IMR-90 (cell line): ENCODE measurements around the gene IFIT3. TPM values are rescaled to one million over a fixed set of nuclear protein-coding genes. Genes with fewer than 3 reads are reported as not detected.

Experiments used
- ATAC-seq: fragments of 200-7000 bp; cut with Tn5 transposase; 2 replicates; pipeline ENCODE4 v1.9.1; 2020; ENCODE audit warnings: low read depth, mild to moderate bottlenecking, moderate library complexity
- BruUV-seq: library from RNA; stranded (reverse); fragments of 400-500 nt; replicated peaks from 2 replicates; lab custom pipeline; 2021; lab: Mats Ljungman, UMichigan
- CTCF ChIA-PET: fragments of 300-600 bp; formaldehyde crosslinking; extraction: SDS; loops from one replicate; lab custom pipeline; 2021; ENCODE audit warnings: antibody characterized with exemption; lab: Yijun Ruan, JAX
- POLR2A ChIA-PET: fragments of 300-600 bp; sonication (Branson Sonifier 250); formaldehyde crosslinking; loops from one replicate; lab custom pipeline; 2022; ENCODE audit warnings: antibody characterized with exemption; ENCODE audit not compliant: unreplicated experiment; lab: Charles Lee
- DNase-seq: peaks from one replicate; pipeline ENCODE4 v3.0.0; 2013
- H2AFZ ChIP-seq: replicated peaks from 2 replicates; pipeline ENCODE3; 2013; ENCODE audit warnings: low read length, mild to moderate bottlenecking; ENCODE audit not compliant: poor library complexity
- H2AK5ac ChIP-seq: 2 replicates; pipeline ENCODE4 v1.6.1; 2013; ENCODE audit warnings: low read depth, low read length, inconsistent platforms
- H2AK9ac ChIP-seq: replicated peaks from 2 replicates; pipeline ENCODE3; 2013; ENCODE audit warnings: mild to moderate bottlenecking, low read depth, low read length, moderate library complexity; ENCODE audit not compliant: poor library complexity
- H2BK120ac ChIP-seq: 2 replicates; pipeline ENCODE4 v1.6.1; 2013; ENCODE audit warnings: low read depth, low read length, inconsistent platforms
- H2BK15ac ChIP-seq: 3 replicates; pipeline ENCODE4 v1.6.1; 2013; ENCODE audit warnings: low read depth, low read length, inconsistent platforms
- H2BK20ac ChIP-seq: 2 replicates; pipeline ENCODE4 v1.6.1; 2013; ENCODE audit warnings: low read depth, mild to moderate bottlenecking, inconsistent platforms, low read length, moderate library complexity
- H2BK5ac ChIP-seq: 2 replicates; pipeline ENCODE4 v1.6.1; 2013; ENCODE audit warnings: mild to moderate bottlenecking, low read depth, low read length, inconsistent platforms; ENCODE audit not compliant: poor library complexity, severe bottlenecking
- H3K14ac ChIP-seq: replicated peaks from 2 replicates; pipeline ENCODE4 v1.6.1; 2013; ENCODE audit warnings: low read depth, low read length, inconsistent platforms
- H3K18ac ChIP-seq: 2 replicates; pipeline ENCODE4 v1.6.1; 2013; ENCODE audit warnings: low read depth, low read length, control low read depth
- H3K23ac ChIP-seq: 2 replicates; pipeline ENCODE4 v1.6.1; 2013; ENCODE audit warnings: low read depth, low read length, inconsistent platforms
- H3K27ac ChIP-seq: 2 replicates; pipeline ENCODE4 v1.5.1; 2013; ENCODE audit warnings: mild to moderate bottlenecking, control low read depth, low read length; ENCODE audit not compliant: insufficient read depth
- H3K27me3 ChIP-seq: 2 replicates; pipeline ENCODE4 v1.6.1; 2013; ENCODE audit warnings: low read length; ENCODE audit not compliant: control insufficient read depth, insufficient read depth
- H3K36me3 ChIP-seq: 2 replicates; pipeline ENCODE4 v1.6.1; 2013; ENCODE audit warnings: low read length, mixed read lengths; ENCODE audit not compliant: control insufficient read depth, insufficient read depth
- H3K4ac ChIP-seq: 2 replicates; pipeline ENCODE4 v1.6.1; 2013; ENCODE audit warnings: low read depth, low read length, inconsistent platforms
- H3K4me1 ChIP-seq: 2 replicates; pipeline ENCODE4 v1.6.1; 2013; ENCODE audit warnings: low read length, mixed read lengths; ENCODE audit not compliant: control insufficient read depth, insufficient read depth
- H3K4me2 ChIP-seq: 2 replicates; pipeline ENCODE4 v1.6.1; 2013; ENCODE audit warnings: low read depth, mild to moderate bottlenecking, control low read depth, low read length, moderate library complexity
- H3K4me3 ChIP-seq: 2 replicates; pipeline ENCODE4 v1.5.1; 2013; ENCODE audit warnings: low read depth, mild to moderate bottlenecking, control low read depth, low read length, moderate library complexity; ENCODE audit not compliant: insufficient read depth
- H3K56ac ChIP-seq: 2 replicates; pipeline ENCODE4 v1.6.1; 2013; ENCODE audit warnings: low read length, inconsistent platforms; ENCODE audit not compliant: insufficient read depth; ENCODE audit errors: extremely low read depth
- H3K79me1 ChIP-seq, 2 experiments: 2 replicates each; pipeline ENCODE4 v1.6.1; 2013; ENCODE audit warnings: low read length in 2 of 2, inconsistent platforms in 1 of 2, low read depth in 1 of 2
- H3K9ac ChIP-seq: 2 replicates; pipeline ENCODE4 v1.6.1; 2013; ENCODE audit warnings: low read depth, low read length, control low read depth
- H3K9me1 ChIP-seq: 2 replicates; pipeline ENCODE4 v1.6.1; 2013; ENCODE audit warnings: low read length, inconsistent platforms; ENCODE audit not compliant: insufficient read depth
- H3K9me3 ChIP-seq: 2 replicates; pipeline ENCODE4 v1.6.1; 2013; ENCODE audit warnings: low read length; ENCODE audit not compliant: control insufficient read depth, insufficient read depth
- H4K20me1 ChIP-seq: 2 replicates; pipeline ENCODE4 v1.6.1; 2013; ENCODE audit warnings: low read length, inconsistent platforms; ENCODE audit not compliant: insufficient read depth
- H4K5ac ChIP-seq: 2 replicates; pipeline ENCODE4 v1.6.1; 2013; ENCODE audit warnings: mild to moderate bottlenecking, low read depth, low read length, control low read depth
- H4K8ac ChIP-seq, 2 experiments: 2 replicates each; pipeline ENCODE4 v1.6.1; 2013; ENCODE audit warnings: low read depth in 2 of 2, low read length in 2 of 2, control low read depth in 1 of 2, inconsistent platforms in 1 of 2
- H4K91ac ChIP-seq: 2 replicates; pipeline ENCODE4 v1.6.1; 2013; ENCODE audit warnings: low read depth, low read length, inconsistent platforms; ENCODE audit not compliant: insufficient read depth
- CEBPB ChIP-seq: IDR thresholded peaks from 2 replicates; pipeline ENCODE4 v1.6.1; 2012; ENCODE audit warnings: low read depth, low read length, improper control_type of control experiment
- ELK1 ChIP-seq: fragments of 150-350 bp; IDR thresholded peaks from 2 replicates; pipeline ENCODE4 v1.6.1; 2016; ENCODE audit warnings: low read depth, mild to moderate bottlenecking, low read length, moderate library complexity, borderline replicate concordance
- POLR2A ChIP-seq: IDR thresholded peaks from 2 replicates; pipeline ENCODE4 v1.6.1; 2012; ENCODE audit warnings: mild to moderate bottlenecking, low read depth, low read length
- RCOR1 ChIP-seq: IDR thresholded peaks from 2 replicates; pipeline ENCODE4 v1.6.1; 2012; ENCODE audit warnings: mild to moderate bottlenecking, low read length, improper control_type of control experiment; ENCODE audit not compliant: insufficient replicate concordance
- USF2 ChIP-seq: fragments of 150-350 bp; IDR thresholded peaks from 2 replicates; pipeline ENCODE4 v1.6.1; 2017; ENCODE audit warnings: mild to moderate bottlenecking, antibody characterized with exemption, low read length, low read depth
- WGBS, 2 experiments: methylation state at CpG; one replicate each; pipeline versions ENCODE4 v1.1.5 to v1.1.7; 2013; ENCODE audit warnings: missing lambda C conversion rate in 2 of 2; ENCODE audit not compliant: insufficient read length in 1 of 2; ENCODE audit errors: extremely low coverage in 2 of 2; 5-methylcytosine and 5-hydroxymethylcytosine counted together
- dilution Hi-C: fragments of 300-500 bp; cut with HindIII; formaldehyde crosslinking; loops from one replicate; pipeline ENCODE4 v1.14.3; 2018; ENCODE audit warnings: low sequenced_read_pairs; ENCODE audit not compliant: unreplicated experiment
- in situ Hi-C: fragments of 300-500 bp; cut with MboI; formaldehyde crosslinking; loops from 3 replicates; pipeline ENCODE4 v1.14.3; 2019; ENCODE audit warnings: low sequenced_read_pairs, inconsistent platforms, mixed read lengths
- intact Hi-C: fragments of 100-400 bp; cut with micrococcal nuclease; formaldehyde crosslinking; loops from 2 replicates; pipeline ENCODE4 v1.10.0; 2022
- polyA plus RNA-seq, 3 experiments: library from polyadenylated mRNA; depleted of rRNA; stranded (reverse); fragments of >200 nt; gene quantifications; 2 replicates each; pipeline ENCODE4 v1.2.3, GENCODE V29; 2012; ENCODE audit warnings: low replicate concordance in 1 of 3
- total RNA-seq: library from RNA; depleted of rRNA; stranded (reverse); fragments of >200 nt; gene quantifications from 2 replicates; pipeline ENCODE4 v1.2.3, GENCODE V29; 2012

Gene IFIT3
- total and polyA plus RNA-seq, 2 of the 4 experiments (the other 2 are of a cell fraction): 3.5 to 7.3 TPM

GRCh38 chr10:89373916-89374711 is 46.3 kb downstream of the IFIT3 start:
- Histone ChIP-seq H3K23ac (no peak overlapping the region), H3K4me2 (peak overlapping the region; percentile 58; the same call in 1 of the 2 replicates), H2BK20ac (peak overlapping the region; percentile 40), H3K4ac (peak overlapping the region; percentile 18; the same call in 1 of the 2 replicates), H3K27me3 (no peaks in the 10 kb centered on the region), H4K20me1 (peaks cover 8% of the 10 kb centered on the region; the same call in 1 of the 2 replicates), H3K4me1 (peaks cover 9% of the 10 kb centered on the region), H3K36me3 (no peaks in the 10 kb centered on the region), H3K9ac (0 out of 2 replicates have a peak overlapping the region, but pooled peaks have one; percentile 10), H3K27ac (peak overlapping the region; percentile 88; the same call in 1 of the 2 replicates), H3K79me1 (no peaks in the 10 kb centered on the region), H2BK5ac (peak overlapping the region; percentile 61), H2AK5ac (no peak overlapping the region), H3K56ac (no peak overlapping the region), H3K14ac (peak overlapping the region; percentile 43; the same call in 1 of the 2 replicates), H3K9me3 (no peaks in the 10 kb centered on the region), H2AFZ (peak overlapping the region; percentile 52), H3K4me3 (no peak overlapping the region), H2AK9ac (no peak overlapping the region), H4K91ac (no peak overlapping the region), H3K9me1 (peaks cover 6% of the 10 kb centered on the region), H4K8ac (peak overlapping the region in 1 of 2 experiments; percentile 10; a peak in 1 of 4 replicates), H2BK120ac (no peak overlapping the region), H3K18ac (0 out of 2 replicates have a peak overlapping the region, but pooled peaks have one; percentile 6), H4K5ac (no peak overlapping the region), H2BK15ac (no peak overlapping the region; the same call in 2 of the 3 replicates)
- TF ChIP-seq CEBPB (peak; percentile 91), RCOR1 (no peak), POLR2A (no peak), USF2 (peak; percentile 61), ELK1 (no peak)
- WGBS, 2 experiments: no CpG with 5 or more reads among the region's 3 CpGs
- ChIA-PET CTCF (no interaction called here), POLR2A (no interaction called here)
- in situ Hi-C loops: no loop called here
- intact Hi-C loops: loop anchor here (2.0 kb wide), 1 partner anchor 41 kb away; the partner anchor contains the start of gene IFIT5
- DNase-seq (peak; percentile 94), ATAC-seq (peak; percentile 93)
- BruUV-seq: no TSS peak
- dilution Hi-C loops: no loop called here
